Mammary epithelial cell (primary cell): ENCODE results near the gene PLEKHA7.

Experiments used
- CTCF ChIP-seq, 2 donors: IDR thresholded peaks in 1 of 2; conservative IDR thresholded peaks in 1 of 2; 2 replicates each; pipeline ENCODE4 v1.5.1; 2011 to 2012; ENCODE audit warnings: inconsistent platforms in 2 of 2, low read length in 2 of 2, mild to moderate bottlenecking in 2 of 2, control low read depth in 1 of 2, low read depth in 1 of 2; ENCODE audit not compliant: insufficient read depth in 1 of 2; ENCODE audit errors: extremely low read depth in 1 of 2
- EZH2 ChIP-seq: IDR thresholded peaks from 2 replicates; pipeline ENCODE4 v1.6.1; 2012; ENCODE audit warnings: low read length, inconsistent platforms, borderline replicate concordance

GRCh38 chr11:16846305-16846704 is 167.9 kb downstream of the PLEKHA7 start:
- no peak for TF ChIP-seq CTCF (conservative IDR thresholded peaks at IDR 0.05 in 1 of 2, IDR thresholded peaks at IDR 0.05 in 1 of 2; ENCODE audit: extremely low read depth in 1 of 2, insufficient read depth in 1 of 2, low read depth in 1 of 2, low read length in 2 of 2)
- TF ChIP-seq EZH2: no peak
